ENCODE measurements around the gene TAF1B.

TAF1B gene

DNA sequence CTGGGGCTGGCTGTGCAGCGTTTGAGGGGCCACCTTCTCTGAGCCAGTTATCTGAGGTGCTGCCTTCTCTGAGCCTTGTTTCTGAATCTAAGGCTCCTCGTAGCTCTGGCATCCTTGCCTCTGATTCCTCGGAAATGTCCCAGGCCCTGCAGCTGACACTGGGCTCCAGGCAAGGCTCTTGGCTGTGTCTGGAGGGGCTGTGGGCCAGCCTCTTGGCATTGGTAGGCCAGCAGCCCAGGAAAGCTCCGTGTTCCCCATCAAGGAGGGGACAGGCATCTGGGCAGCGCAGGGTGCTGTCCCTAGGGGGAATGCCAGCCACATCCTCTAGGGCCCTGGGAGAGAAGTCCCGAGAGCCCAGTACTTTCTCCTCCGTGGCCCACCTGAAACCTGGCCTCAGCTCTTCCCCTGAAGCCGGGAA, 40.7 kb upstream of the TAF1B start:
- ChIA-PET POLR2A (no interaction called here), CTCF (interaction anchor here (1.4 to 9.9 kb wide), 5 partner anchors 9 to 295 kb away, joined by 4 to 126 read pairs (median 32); no protein-coding TSS in a partner anchor)

DNA sequence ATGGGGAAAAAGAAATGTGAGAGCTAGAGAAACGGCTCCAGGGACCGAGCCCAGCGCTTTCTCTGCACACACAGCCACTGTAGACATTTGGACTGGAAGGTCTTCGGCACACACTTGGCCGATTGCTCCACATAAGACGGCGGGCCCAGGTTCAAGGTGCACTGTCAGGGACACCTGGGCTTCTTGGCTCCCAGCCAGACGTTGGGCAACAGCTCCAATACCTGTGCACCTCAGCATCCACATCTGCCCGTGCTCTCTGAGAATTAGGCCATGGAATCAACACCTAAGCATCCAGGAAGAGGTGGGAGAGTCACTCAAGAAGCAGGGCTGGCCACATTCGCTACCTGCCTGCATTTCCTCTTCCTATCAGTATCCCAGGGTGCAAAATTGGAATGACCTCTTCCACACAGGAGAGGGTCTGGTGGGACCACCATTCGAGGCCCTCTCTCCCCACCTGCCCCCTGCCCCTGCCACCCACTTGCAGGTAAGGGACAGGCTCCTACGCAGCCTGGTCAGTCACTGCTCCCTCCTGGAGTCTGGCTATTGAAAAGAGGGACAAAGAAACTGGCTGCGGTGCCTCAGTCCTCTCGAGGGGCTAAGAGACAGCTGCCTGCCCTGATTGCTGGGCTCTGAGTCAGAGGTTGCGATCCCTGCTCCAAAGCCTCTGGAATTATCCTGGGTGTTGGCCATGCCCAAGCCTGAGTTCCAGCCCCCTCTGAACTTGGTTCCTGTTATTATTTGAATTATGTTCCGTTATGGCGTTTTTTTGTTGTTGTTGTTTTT, 40.1 kb upstream of the TAF1B start:
- ChIA-PET POLR2A (no interaction called here), CTCF (interaction anchor here (1.4 to 9.9 kb wide), 4 partner anchors 9 to 245 kb away, joined by 4 to 126 read pairs (median 34); no protein-coding TSS in a partner anchor)
- DNase-seq (ENCODE audit: extremely low spot score), result no peak

More for the DNA sequence above, 40.7 kb upstream of the TAF1B start:
- DNase-seq (ENCODE audit: extremely low spot score), result no peak
- TF ChIP-seq, protein P1, sequence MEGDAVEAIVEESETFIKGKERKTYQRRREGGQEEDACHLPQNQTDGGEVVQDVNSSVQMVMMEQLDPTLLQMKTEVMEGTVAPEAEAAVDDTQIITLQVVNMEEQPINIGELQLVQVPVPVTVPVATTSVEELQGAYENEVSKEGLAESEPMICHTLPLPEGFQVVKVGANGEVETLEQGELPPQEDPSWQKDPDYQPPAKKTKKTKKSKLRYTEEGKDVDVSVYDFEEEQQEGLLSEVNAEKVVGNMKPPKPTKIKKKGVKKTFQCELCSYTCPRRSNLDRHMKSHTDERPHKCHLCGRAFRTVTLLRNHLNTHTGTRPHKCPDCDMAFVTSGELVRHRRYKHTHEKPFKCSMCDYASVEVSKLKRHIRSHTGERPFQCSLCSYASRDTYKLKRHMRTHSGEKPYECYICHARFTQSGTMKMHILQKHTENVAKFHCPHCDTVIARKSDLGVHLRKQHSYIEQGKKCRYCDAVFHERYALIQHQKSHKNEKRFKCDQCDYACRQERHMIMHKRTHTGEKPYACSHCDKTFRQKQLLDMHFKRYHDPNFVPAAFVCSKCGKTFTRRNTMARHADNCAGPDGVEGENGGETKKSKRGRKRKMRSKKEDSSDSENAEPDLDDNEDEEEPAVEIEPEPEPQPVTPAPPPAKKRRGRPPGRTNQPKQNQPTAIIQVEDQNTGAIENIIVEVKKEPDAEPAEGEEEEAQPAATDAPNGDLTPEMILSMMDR (IDR thresholded peaks at IDR 0.05; ENCODE audit: control extremely low read depth, extremely low read depth, low read depth, missing control alignments), result no peak

DNA sequence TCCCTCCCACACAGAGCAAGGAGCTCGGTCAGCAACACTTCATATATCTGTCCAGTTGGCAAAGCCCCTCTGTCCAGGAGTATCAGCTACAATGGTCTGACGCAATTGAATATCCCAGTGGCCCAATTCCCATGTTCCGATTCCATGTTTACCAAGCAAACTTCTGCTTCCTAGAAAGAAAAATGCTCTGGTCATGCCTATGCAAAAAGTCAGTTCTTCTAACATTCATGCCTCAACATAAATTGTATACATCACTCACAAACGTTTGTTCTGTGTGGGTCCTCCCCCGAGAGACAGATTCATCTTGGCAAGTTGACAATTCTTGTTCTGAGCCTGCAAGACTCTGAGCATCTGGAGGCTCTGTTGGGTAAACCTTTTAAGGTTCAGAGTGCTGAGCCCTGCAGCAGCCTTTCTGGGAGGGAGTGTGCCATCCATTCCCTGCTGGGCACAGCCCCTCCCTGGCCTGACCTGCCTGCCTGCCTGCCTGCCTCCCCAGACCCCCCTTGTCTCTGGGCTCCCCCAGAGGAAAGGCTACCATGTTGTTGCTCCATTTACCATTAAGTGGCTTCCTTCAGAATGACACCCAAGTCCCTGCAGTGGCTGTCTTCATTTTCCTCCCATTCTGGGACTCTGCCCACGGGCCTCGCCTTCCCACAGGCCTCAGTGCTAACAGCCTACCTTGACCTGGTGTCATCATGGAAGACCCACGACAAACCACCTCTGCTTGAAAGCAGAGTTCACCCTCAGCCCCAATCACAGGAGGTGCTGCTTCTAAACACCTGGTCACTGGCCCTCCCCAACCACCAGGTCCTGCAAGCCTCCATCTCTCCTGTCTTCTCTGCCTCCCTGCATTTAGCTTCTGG, 37.6 kb upstream of the TAF1B start:
- POLR2A ChIA-PET, result no interaction called here
- CTCF ChIA-PET, result interaction anchor here (0.8 to 9.9 kb wide), 3 partner anchors 9 to 179 kb away, joined by 3 to 126 read pairs (median 3); partner anchors contain the start of gene TAF1B

More for the DNA sequence above, 40.1 kb upstream of the TAF1B start:
- TF ChIP-seq, protein P1 (IDR thresholded peaks at IDR 0.05; ENCODE audit: control extremely low read depth, extremely low read depth, low read depth, missing control alignments), result no peak

DNA sequence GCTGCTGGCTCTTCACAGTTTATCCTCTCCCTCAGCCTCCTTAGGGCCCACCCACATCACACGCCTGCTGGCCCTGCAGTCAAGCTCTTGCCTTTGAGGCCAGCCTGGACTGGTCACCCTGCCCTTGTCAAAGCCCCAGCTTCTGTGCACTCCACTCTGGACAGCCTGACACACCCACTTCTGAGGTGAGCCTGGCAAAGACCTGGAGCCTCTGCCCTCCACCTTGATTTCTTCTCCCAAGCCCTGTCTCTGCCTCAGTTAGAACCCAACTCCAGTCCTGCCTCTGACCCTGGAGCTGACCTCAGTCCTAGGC, 37.0 kb upstream of the TAF1B start:
- no peak for DNase-seq (ENCODE audit: extremely low spot score)
- POLR2A ChIA-PET, result no interaction called here

More for the DNA sequence above, 37.6 kb upstream of the TAF1B start:
- no peak for DNase-seq (ENCODE audit: extremely low spot score)
- TF ChIP-seq, protein P1 (IDR thresholded peaks at IDR 0.05; ENCODE audit: control extremely low read depth, extremely low read depth, low read depth, missing control alignments), result no peak

DNA sequence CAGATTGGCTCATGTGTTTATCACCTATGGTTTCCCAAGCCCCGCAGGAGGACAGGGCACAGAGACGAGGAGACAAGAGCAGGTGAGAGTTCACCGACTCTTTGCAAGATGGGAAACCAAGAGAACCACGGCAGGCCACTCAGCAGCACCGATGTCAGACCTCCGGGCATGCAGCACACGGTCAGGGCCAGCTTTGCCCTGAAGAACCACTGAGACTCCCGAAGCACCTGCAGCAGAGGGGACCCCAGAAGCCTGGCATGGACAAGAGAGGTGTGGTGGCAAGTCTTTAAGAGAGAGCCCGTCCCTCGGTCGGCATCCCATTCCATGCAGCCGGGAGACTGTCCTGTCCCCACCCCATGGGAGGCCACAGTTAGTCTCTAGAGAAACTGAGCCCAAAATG, 36.6 kb upstream of the TAF1B start:
- DNase-seq (ENCODE audit: extremely low spot score), result no peak
- POLR2A ChIA-PET, result no interaction called here
- CTCF ChIA-PET, result no interaction called here

More for the DNA sequence above, 37.0 kb upstream of the TAF1B start:
- TF ChIP-seq, protein P1 (IDR thresholded peaks at IDR 0.05; ENCODE audit: control extremely low read depth, extremely low read depth, low read depth, missing control alignments), result no peak
- CTCF ChIA-PET, result no interaction called here

DNA sequence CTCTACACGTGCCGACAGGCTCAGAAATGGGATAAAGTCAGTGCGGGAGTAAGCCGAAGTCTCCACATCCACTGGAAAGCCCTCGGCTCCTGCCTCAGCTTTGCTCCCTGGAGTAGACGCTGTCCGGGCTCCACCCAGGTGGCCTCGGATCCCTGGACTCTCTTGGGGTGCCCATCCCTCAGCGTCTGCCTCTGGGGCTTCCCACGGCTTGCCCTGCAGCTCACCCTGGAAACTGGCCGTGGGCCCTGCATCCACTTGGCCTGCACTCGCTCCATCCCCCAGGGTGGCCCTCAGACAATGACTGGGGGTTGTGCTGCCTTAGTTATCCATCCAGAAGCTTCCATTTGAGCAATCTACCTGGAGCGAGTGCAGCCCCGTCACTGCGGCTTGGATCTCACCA, 36.2 kb upstream of the TAF1B start:
- CTCF ChIA-PET, result interaction anchor here (1.2 kb wide), 1 partner anchor 177 kb away, joined by 4 read pairs; no protein-coding TSS in a partner anchor
- TF ChIP-seq, protein P1 (IDR thresholded peaks at IDR 0.05; ENCODE audit: control extremely low read depth, extremely low read depth, low read depth, missing control alignments), result no peak
- no peak for DNase-seq (ENCODE audit: extremely low spot score)
- POLR2A ChIA-PET, result no interaction called here

More for the DNA sequence above, 36.6 kb upstream of the TAF1B start:
- TF ChIP-seq, protein P1 (IDR thresholded peaks at IDR 0.05; ENCODE audit: control extremely low read depth, extremely low read depth, low read depth, missing control alignments), result no peak
